CD4-positive, alpha-beta T cell treated with Interleukin-15 for 4 hours (primary cell): ENCODE data around the gene ARHGAP18.

Experiments
- DNase-seq: peaks from one replicate; pipeline ENCODE4 v3.0.0-alpha.2; 2020; ENCODE audit warnings: low spot score

The ARHGAP18 gene

DNA sequence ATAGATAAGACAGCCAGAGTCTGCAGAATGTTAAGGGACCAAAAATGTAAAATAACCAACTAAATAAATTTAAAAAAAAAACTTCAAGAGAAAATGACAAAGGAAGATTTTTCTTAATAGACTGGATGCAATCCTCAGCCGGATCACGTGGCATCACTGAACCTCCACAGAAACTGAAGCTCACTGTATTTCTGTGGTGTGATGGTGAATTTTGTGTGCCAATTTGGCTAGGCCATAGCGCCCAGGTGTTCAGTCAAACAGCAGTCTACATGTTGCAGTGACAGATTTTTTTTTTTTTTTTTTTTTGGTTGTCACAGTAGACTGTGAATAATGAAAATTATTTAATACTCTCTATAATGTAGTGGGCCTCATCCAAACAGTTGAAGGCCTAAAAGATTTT, 95.5 kb downstream of the ARHGAP18 start:
- no peak for DNase-seq

DNA sequence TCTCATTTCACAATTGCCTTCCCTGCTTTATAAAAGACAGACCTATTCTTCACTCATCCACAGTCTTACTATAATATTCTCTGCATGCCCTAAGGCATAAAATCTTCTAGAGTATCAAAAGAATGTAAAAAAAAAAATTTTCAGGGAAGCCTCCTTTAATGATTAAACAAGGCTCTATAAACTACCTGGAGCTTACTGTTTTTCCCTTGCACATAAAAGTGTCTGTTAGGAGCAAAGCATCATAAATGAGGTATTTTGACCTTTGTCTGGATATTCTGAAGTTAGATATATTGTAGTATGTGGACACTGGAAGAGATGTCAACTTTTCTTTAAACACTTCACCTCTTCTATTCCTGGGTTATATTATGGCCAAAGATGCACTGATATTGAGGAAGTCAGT, 97.5 kb downstream of the ARHGAP18 start:
- no peak for DNase-seq

DNA sequence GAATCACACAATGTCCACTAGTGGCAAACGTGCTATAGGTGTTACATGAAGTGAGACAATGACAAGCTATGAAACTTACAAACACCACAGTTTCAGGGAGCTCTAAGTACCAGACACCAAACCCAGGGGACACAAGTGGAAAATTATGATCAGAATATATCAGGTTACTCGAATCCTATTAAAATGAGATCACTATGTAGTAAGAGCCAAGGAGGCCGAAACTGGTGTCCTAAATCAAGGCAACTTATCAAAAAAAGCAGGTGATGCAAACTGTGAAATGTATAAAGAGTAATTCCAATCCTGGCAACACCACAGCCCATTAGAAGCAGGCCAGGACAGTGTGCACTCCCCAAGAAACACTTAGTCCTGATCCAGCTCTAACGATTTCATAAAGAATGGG, 100.3 kb downstream of the ARHGAP18 start:
- no peak for DNase-seq

DNA sequence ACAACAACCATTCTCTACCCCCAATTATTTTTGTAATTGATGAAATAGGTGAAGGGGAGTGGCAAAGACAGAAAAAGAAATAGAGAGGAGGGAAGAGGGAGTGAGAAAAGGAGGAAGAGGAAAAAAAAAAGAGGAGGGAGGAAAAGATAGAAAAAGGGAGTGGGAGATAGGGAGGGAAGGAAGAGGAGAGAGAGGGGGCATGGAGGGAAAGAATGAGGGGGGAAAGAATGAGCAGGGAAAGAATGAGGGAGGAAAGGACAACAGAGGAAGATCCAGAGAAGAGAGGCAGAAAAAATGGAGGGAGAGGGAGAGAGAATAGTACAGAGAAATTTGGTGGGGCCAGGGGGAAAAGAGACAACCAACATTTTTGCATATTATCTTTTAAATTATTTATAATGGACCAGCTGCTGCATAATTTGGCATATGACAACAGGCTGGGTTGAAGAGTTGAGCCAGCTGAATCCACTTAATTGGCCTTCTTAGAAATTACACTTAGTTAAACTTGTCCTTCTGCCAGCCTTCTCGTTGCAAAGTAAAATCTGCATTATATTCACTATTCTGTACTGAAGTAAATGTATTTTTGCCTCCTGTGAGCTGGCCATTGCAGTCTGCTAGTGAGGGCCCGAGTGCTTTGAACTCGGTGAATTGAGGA, 101.0 kb downstream of the ARHGAP18 start:
- DNase-seq, result no peak

DNA sequence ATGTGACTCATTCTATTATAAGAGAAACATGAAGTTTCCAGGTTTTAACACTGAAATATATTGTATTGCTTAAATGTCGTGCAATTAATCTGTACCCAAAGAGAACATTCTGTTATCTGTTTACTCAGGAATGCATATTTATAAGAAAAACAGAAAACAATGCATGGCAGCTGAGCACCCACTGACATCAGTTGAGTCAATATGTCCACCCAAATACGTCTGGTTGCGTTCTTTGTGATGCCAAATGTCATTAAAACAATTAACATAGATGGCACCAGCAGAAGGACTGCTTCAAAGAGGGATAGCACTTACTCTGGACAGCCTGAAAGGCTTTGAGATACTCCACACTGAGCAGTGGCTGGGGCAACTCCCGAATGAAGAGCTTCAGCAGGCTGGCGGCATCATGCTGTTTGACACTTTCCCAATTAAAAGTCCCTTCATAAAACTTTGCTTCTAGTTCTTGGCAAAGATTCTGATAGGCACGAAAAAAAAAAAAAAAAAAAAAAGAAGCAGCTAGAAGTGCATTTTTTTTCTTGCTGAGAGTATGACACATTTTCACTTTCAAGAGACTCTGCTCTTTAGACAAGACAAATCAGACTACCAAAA, 102.3 kb downstream of the ARHGAP18 start:
- no peak for DNase-seq

DNA sequence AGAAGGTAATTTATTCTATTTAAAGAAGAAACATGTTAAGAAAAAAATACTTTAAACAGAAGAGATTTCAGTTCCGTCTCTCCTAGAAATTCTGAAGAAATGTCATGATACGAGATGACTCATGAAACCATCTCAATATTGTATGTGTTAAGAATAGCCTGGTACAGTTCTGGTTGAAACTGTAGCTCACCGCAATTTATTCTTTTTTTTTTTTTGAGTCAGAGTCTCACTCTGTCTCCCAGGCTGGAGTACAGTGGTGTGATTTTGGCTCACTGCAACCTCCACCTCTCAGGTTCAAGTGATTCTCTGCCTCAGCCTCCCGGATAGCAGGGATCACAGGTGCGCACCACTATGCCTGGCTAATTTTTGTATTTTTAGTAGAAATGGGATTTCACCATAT, 103.3 kb downstream of the ARHGAP18 start:
- DNase-seq, result no peak

DNA sequence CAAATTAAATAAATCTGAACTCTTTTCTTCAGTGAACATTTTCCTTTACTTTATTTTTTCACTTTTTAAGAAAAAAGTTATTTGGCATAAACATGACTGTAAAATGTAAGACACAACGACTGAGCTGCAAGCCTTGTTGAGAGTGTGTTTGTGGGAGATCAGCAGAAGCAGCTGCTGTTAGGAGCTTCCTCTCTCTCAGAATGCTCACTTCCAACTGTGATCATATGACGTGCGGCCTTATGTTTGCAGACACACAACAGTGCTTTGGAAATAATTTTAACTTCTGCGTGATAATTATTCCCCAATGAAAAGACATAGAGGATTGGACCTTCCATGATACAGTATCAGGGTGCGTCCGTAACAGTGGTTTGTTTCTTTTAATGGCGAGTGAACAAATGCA, 104.0 kb downstream of the ARHGAP18 start:
- no peak for DNase-seq

DNA sequence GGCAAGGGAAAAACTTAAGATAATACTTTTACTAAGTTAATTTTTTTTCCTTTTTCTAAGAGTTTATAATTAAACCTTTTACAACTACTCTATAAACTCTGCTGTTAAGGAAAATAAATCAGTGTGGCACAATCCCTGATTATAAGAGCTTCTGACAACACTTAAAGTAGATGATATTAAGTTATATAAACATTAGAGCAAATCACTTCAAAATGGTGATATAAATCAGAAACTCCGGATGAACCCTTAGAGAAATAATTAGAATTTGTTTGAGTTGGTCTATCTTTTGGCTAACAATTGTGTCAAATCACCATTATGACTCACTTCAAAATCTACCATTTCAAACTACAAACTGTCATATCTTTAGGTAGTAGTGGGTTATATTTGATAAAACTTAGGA, 104.9 kb downstream of the ARHGAP18 start:
- no peak for DNase-seq

DNA sequence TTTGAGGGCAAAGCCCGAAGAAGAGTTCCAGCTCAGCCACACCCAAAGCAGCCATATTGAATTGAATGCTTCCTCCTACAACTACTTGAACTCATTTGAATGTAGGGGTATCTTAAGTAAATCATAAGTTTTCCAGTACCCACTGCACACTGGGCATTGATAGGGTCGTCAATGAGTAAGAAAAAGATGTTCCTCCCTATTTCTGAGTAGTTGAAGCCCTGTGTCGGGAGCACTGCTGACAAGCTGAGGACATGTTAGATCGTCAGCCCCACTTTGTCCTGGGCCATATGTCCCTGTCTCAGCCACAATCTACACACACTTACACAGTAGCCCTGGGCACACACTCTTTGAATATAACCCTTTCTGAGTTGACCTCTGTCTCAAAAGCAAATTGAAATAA, 105.7 kb downstream of the ARHGAP18 start:
- no peak for DNase-seq

DNA sequence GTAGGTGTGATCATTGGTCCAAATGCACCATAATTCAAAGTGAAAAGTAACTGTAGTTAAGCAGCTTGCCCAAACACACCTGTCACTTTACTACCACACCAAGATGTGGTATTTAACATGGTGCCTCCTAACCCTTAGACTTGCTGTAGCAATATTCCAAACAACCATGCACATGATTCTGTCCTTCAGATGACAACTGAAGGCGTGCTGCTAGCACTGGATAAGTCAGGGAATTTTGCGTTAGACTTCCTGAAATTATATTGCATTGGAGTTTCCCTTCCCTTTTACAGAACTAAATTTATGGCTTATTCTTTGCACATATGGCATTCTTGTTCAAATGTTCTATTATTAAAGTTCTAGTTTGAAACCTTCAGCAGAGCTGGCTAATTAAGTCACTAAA, 106.2 kb downstream of the ARHGAP18 start:
- DNase-seq, result no peak

DNA sequence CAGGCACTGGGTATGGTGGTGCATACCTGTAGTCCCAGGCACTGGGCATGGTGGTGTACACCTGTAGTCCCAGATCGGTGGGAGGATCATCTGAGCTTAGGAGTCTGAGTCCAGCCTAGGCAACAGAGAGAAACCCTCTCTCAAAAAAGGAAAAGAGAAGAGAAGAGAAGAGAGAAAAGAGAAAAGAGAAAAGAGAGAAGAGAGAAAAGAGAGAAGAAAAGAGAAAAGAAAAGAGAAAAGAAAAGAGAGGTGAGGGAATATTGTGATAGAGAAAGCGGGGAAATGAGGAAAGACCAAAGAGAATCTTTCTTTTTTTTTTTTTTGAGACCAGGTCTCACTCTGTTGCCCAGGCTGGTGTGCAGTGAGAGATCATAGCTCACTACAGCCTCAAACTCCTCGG, 108.7 kb downstream of the ARHGAP18 start:
- DNase-seq, result no peak

DNA sequence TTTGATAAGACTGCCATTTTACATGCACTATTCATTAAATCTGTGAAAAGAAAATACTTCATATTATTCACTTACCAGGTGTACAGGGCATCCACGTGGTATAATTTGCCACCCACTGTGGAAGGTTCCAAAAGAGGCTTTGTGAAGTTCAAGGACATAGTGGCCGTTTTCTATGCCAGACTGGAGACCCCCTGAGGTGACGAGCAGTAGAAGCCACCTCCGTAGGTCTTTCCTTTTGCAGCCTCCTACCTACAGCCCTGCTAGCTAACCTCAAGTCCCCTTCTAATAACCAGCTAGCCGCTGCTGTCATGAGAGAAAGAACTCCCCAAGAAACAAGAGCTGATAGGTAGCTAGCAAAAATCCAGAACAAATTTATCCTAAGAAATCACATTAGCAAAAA, 110.5 kb downstream of the ARHGAP18 start:
- no peak for DNase-seq

DNA sequence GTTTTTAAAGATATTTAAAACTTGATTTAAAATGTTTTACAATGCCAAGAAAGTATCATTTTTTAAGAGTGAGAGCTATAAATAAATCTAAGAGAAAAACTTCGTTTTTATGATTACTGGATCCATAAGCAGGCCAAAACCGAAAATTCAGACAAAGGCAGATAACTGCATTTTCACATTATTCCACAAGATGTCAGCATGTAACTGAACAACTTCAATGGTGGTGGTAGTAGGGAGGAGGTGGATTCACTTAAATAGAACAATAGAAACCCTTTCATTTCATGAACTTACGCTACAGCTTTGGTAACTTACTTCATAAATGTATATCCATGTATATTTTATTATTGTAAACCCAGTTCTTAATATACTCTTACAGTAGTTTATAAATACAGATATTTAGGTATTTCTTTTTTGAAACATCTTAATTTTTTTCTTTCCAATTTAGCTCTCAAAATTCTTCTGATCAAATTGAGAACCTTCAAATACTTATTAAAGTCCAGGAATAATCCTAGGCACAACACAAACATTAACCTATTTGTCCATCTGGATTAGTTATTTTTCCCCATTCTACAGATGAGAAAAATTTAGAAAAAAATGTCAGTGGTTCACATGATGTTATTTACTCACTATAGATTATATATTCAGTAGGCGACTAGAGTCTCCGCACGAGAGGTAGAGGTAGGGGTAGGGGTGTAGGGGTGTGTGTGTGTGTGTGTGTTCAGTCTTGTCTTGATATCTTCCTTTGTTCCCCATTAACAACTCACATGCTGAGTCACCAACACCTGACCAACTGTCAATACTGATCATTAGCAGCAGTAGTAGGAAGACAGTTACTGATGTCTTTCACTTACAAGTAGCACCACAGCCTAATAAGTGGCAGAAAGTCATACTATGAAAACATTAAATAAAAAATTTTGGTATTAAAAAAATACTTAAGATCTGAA, 111.5 kb downstream of the ARHGAP18 start:
- peak; percentile 74 for DNase-seq

DNA sequence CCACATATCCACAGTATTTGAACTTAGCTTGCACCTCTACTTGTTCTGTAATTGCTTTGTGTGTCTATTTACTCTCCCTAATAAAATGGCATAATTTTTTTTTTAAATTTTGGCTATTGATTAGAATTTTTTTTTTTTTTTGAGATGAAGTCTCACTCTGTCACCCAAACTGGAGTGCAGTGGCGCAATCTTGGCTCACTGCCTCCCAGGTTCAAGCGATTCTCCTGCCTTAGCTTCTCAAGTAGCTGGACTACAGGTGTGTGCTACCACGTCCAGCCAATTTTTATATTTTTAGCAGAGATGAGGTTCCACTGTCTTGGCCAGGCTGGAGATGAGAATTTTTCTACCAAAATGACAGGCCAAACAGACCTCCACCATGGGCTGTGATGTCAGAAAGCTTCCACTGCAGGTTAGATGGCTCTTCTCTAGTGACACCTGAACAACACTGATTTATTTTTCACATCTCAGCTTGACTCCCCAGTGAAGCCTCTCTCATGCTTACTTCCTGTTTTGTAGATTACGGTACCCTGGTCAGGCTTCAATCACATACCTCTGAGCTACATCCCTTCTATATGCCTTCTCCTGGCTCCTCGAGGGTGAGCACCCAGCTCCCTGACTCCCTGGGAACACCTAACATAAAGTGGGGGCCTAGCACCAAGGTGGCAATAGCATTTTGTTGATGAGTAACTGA, 112.8 kb downstream of the ARHGAP18 start:
- no peak for DNase-seq

DNA sequence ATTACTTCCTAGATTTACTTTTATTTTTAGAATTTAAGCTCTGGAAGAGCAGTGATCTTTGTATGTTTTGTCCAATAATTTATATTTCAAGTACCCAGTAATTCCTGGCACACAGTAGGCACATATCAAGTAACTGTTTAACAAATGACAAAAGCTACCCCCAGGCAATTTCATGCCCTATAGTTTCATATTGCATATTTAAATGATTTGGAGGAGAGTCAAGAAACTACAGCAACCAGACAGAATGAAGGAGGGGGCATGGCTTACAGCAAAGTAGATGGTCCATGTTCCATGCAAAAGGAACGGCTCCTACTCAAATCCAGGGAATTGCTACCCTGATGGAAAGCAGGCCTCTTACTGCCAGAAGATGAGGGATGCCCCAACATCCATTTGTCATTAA, 113.5 kb downstream of the ARHGAP18 start:
- DNase-seq, result no peak

DNA sequence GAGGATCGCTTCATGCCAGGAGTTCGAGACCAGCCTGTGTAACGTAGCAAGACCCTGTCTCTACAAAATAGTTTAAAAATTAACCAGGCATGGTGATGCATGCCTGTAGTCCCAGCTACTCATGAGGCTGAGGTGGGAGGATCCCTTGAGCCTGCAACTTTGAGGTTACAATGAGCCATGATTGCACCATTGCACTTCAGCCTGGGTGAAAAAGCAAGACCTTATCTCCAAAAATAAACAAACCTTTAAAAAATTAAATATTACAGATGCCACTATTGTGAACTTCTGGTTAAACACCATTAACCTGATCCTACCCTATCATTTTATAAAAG, 116.8 kb downstream of the ARHGAP18 start:
- DNase-seq, result no peak

DNA sequence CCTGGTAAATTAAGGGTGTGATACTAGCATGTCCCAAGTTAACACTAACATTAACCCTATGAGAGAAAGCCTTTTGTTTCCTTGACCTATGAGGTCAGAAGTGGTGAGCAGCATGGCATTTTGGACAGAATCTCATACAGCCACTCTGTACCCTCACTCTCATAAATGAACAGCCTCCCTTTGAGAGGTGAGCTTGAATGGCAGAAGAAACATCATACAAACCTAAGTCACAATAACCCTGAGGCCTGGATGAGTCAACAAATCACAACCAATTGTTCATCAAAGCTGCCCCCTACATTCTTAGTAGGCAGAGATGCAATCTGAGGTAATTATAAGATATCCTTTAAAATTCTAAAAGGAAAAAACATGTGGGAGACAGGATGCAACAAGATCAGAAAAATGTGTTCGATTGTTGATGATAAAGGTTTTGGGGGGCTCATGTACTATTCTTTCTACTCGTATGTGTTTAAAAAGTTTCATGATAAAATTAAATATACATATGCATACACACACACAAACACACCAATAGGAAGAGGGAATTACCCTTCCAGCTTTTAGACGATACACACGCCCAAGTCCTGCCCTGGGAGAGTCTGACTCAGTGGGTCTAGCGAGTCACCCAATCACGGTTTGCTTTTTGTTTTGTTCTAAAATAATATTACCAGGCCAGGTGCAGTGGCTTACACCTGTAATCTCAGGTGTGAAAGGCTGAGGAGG, 117.3 kb downstream of the ARHGAP18 start:
- no peak for DNase-seq

DNA sequence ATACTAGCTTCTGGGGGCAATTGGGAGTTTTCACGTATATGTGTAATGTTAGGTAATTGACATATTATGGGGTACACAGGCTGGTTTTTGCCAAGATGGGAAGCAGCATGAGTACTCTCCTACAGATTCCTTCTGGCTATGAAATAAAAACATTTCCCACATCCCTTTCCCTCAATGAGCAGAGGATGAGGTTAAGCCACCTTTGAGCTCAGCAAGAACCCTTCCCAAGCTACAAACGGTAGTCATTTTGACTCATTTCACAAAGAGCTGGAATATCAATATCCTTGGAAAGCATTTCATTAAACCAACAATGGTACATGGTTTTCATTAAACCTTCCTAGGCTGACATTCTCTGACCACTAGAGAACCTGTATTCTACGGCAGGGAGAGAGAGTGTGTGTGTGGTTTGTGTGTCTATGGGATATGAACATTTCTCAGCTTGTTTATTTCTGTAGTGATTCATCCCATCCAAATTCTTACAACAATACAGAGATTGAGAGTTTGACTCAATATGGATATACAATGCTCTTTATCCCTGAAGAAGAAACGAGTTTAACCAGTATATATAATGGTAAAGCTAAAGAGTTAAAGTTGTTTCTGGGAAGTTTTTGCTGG, 119.5 kb downstream of the ARHGAP18 start:
- DNase-seq, result no peak

DNA sequence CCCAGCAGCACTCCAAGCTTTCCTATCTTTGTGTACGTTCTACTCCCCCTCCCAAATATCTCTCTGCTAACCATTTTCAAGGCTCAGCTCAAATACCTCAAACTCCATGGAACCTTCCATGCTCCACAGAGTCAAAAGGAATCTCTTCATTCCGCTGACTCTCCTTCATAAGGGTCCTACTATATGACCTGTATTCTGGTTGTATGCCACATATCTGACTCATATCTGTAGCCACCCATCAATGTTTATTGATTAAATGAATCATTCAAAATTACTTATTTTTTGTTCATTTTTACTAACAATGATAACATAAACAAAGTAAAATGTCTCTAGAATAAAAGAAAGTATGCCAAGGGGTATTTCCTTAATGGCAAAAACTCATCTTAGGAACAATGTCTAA, 123.2 kb downstream of the ARHGAP18 start:
- DNase-seq, result no peak

DNA sequence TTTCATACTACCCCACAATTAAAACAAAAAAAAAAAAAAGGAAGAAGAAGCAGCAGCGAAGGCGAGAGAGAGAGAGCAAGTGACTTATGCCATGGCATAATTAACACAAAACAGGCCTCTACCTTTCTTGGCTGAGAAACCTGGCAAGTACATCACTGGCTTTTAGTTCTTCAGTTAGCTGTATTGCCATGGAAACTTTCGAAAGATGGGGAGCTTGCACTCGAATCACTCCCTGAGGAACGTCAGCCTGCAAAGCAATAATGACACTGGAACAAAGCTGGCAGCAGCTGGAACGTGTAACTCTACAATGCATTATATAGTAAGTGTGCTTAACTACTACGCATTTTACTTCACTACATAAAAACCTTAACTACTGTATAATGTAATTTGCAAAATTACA, 126.1 kb downstream of the ARHGAP18 start:
- no peak for DNase-seq

DNA sequence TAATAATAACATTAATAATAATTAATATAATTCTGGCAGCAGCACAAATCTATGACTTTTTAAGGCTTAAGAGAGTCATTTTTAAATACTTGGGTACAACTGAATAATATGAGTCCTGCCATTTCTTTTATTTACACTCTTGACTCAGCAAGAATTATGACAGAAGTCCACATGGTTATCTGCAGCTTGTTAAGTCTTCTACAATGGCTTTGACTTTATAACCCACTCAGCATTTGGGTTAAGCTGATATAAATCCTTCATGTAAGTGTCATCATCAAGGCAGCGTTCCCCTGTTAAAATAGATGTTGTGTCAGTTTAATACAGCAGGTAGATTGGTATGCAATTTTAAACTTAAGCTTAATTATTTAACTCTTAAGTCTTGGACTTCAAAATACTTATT, 131.7 kb downstream of the ARHGAP18 start:
- DNase-seq, result no peak

DNA sequence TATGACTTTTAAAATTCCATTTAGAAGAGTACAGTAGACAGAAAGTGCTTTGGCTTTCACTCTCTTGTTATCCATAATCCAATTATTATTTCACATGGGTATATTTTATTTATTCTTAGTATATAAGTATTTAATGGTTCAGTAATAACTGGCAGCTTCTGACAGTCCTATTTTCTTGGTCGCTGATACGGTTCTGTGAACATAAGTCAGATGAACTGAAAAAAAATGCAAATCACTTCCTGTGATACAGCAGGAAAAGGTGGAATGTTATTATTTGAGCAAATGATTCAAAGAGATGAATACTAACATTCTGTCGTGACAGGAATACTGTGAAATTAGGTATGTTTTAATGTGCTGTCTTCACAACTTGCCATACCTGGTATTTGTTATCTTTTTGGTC, 132.3 kb downstream of the ARHGAP18 start:
- no peak for DNase-seq
